HEK293 (cell line): ENCODE results near the gene FAM204A.

Source experiments
- CTCF ChIA-PET: fragments of 350-600 bp; formaldehyde crosslinking; extraction: SDS; loops from one replicate; lab custom pipeline; 2021; ENCODE audit warnings: antibody characterized with exemption; lab: Yijun Ruan, JAX
- POLR2A ChIA-PET: fragments of 300-600 bp; formaldehyde crosslinking; extraction: SDS; loops from one replicate; lab custom pipeline; 2020; ENCODE audit warnings: antibody characterized with exemption, inconsistent platforms; lab: Yijun Ruan, JAX
- H3K27ac ChIP-seq: fragments of 200-500 bp; sonication (Bioruptor generic); 2 replicates; pipeline ENCODE4 v1.5.1; 2014; ENCODE audit warnings: low read depth, low read length, control low read depth, inconsistent platforms; ENCODE audit errors: extremely low read depth
- H3K36me3 ChIP-seq, 2 experiments: fragments of 200-500 bp in 1 of 2; sonication (Bioruptor generic) in 1 of 2; 1 replicate in 1 of 2; 2 replicates in 1 of 2; pipeline ENCODE4 v1.5.1; 2014 to 2017; ENCODE audit warnings: inconsistent platforms in 2 of 2, low read length in 2 of 2; ENCODE audit not compliant: control insufficient read depth in 2 of 2, insufficient read depth in 1 of 2
- H3K4me1 ChIP-seq: fragments of 200-500 bp; sonication (Bioruptor generic); 2 replicates; pipeline ENCODE4 v1.5.1; 2014; ENCODE audit warnings: mild to moderate bottlenecking, low read length, inconsistent platforms; ENCODE audit not compliant: control insufficient read depth, insufficient read depth
- H3K4me3 ChIP-seq: 2 replicates; pipeline ENCODE4 v1.5.1; 2011; ENCODE audit warnings: low read depth, mild to moderate bottlenecking, control low read depth, low read length, moderate library complexity
- H3K9me3 ChIP-seq: fragments of 200-500 bp; sonication (Bioruptor generic); 2 replicates; pipeline ENCODE4 v1.5.1; 2014; ENCODE audit warnings: low read depth, low read length, inconsistent platforms; ENCODE audit not compliant: control insufficient read depth, insufficient read depth
- HOXA7 ChIP-seq: sonication (generic); formaldehyde crosslinking; IDR thresholded peaks from 2 replicates; pipeline ENCODE4 v1.8.1; 2022; ENCODE audit warnings: missing genetic modification reagents, borderline replicate concordance
- KLF1 ChIP-seq: fragments of 450-650 bp; formaldehyde crosslinking; IDR thresholded peaks from 2 replicates; pipeline ENCODE4 v1.5.1; 2016; ENCODE audit warnings: missing biosample characterization, missing genetic modification characterization
- KLF8 ChIP-seq: fragments of 450-650 bp; formaldehyde crosslinking; IDR thresholded peaks from 2 replicates; pipeline ENCODE4 v1.5.1; 2016; ENCODE audit warnings: missing biosample characterization, missing genetic modification characterization
- PRDM1 ChIP-seq: fragments of 450-650 bp; formaldehyde crosslinking; IDR thresholded peaks from 2 replicates; pipeline ENCODE4; 2016; ENCODE audit warnings: missing biosample characterization, missing genetic modification characterization
- PRDM4 ChIP-seq: fragments of 450-650 bp; formaldehyde crosslinking; IDR thresholded peaks from 2 replicates; pipeline ENCODE4 v1.5.1; 2017; ENCODE audit warnings: missing biosample characterization, missing genetic modification characterization
- SCRT1 ChIP-seq: fragments of 450-650 bp; formaldehyde crosslinking; IDR thresholded peaks from 2 replicates; pipeline ENCODE4 v1.5.1; 2016; ENCODE audit warnings: missing biosample characterization, missing genetic modification characterization, borderline replicate concordance
- SCRT2 ChIP-seq: fragments of 450-650 bp; formaldehyde crosslinking; IDR thresholded peaks from 2 replicates; pipeline ENCODE4 v1.5.1; 2016; ENCODE audit warnings: missing biosample characterization, missing genetic modification characterization
- ZNF114 ChIP-seq: fragments of 450-650 bp; formaldehyde crosslinking; IDR thresholded peaks from 2 replicates; pipeline ENCODE4 v1.5.0; 2017; ENCODE audit warnings: missing biosample characterization, missing genetic modification characterization
- ZNF184 ChIP-seq: fragments of 450-650 bp; IDR thresholded peaks from 2 replicates; pipeline ENCODE4 v1.5.1; 2018; ENCODE audit warnings: missing biosample characterization, mild to moderate bottlenecking, missing genetic modification characterization
- ZNF239 ChIP-seq: fragments of 450-650 bp; formaldehyde crosslinking; IDR thresholded peaks from 2 replicates; pipeline ENCODE4 v1.5.1; 2016; ENCODE audit warnings: missing biosample characterization, missing genetic modification characterization
- ZNF473 ChIP-seq: fragments of 450-650 bp; formaldehyde crosslinking; IDR thresholded peaks from 2 replicates; pipeline ENCODE4 v1.5.1; 2017; ENCODE audit warnings: missing biosample characterization, missing genetic modification characterization
- ZNF529 ChIP-seq: fragments of 450-650 bp; formaldehyde crosslinking; IDR thresholded peaks from 2 replicates; pipeline ENCODE4 v1.5.1; 2017; ENCODE audit warnings: missing genetic modification characterization, missing biosample characterization; ENCODE audit not compliant: insufficient replicate concordance
- ZNF530 ChIP-seq: fragments of 450-650 bp; formaldehyde crosslinking; IDR thresholded peaks from 2 replicates; pipeline ENCODE4 v1.5.1; 2016; ENCODE audit warnings: low read depth, missing biosample characterization, missing genetic modification characterization
- ZNF561 ChIP-seq: fragments of 450-650 bp; IDR thresholded peaks from 2 replicates; pipeline ENCODE4 v1.5.1; 2018; ENCODE audit warnings: missing biosample characterization, missing genetic modification characterization, borderline replicate concordance
- ZNF747 ChIP-seq: fragments of 450-650 bp; formaldehyde crosslinking; IDR thresholded peaks from 2 replicates; pipeline ENCODE4 v1.5.1; 2016; ENCODE audit warnings: missing biosample characterization, missing genetic modification characterization
- ZNF830 ChIP-seq: fragments of 450-650 bp; IDR thresholded peaks from 2 replicates; pipeline ENCODE4 v1.5.0; 2018; ENCODE audit warnings: missing biosample characterization, missing genetic modification characterization, low read depth, mild to moderate bottlenecking, moderate library complexity
- ZNF837 ChIP-seq: fragments of 450-650 bp; formaldehyde crosslinking; IDR thresholded peaks from 2 replicates; pipeline ENCODE4 v1.5.1; 2016; ENCODE audit warnings: missing biosample characterization, missing genetic modification characterization
- TF ChIP-seq, protein P1 (sequence below): IDR thresholded peaks from 2 replicates; pipeline ENCODE4 v1.6.1; 2011; ENCODE audit warnings: mild to moderate bottlenecking, low read depth, low read length, borderline replicate concordance
- TF ChIP-seq, protein P2 (sequence below): fragments of 450-650 bp; formaldehyde crosslinking; IDR thresholded peaks from 2 replicates; pipeline ENCODE4 v1.5.1; 2016; ENCODE audit warnings: missing biosample characterization, missing genetic modification characterization

Gene FAM204A

GRCh38 chr10:118383063-118383689, 41.1 kb upstream of the FAM204A start:
- ChIA-PET POLR2A (no interaction called here), CTCF (interaction anchor here (1.2 kb wide), 1 partner anchor 18 kb away, joined by 4 read pairs; no protein-coding TSS in a partner anchor)
- no peak overlapping the region for H3K27ac ChIP-seq
- H3K9me3 ChIP-seq = no peaks in the 10 kb centered on the region
- H3K4me3 ChIP-seq = no peak overlapping the region
- TF ChIP-seq, protein P1, sequence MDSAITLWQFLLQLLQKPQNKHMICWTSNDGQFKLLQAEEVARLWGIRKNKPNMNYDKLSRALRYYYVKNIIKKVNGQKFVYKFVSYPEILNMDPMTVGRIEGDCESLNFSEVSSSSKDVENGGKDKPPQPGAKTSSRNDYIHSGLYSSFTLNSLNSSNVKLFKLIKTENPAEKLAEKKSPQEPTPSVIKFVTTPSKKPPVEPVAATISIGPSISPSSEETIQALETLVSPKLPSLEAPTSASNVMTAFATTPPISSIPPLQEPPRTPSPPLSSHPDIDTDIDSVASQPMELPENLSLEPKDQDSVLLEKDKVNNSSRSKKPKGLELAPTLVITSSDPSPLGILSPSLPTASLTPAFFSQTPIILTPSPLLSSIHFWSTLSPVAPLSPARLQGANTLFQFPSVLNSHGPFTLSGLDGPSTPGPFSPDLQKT = no peak
- TF ChIP-seq, protein P2, sequence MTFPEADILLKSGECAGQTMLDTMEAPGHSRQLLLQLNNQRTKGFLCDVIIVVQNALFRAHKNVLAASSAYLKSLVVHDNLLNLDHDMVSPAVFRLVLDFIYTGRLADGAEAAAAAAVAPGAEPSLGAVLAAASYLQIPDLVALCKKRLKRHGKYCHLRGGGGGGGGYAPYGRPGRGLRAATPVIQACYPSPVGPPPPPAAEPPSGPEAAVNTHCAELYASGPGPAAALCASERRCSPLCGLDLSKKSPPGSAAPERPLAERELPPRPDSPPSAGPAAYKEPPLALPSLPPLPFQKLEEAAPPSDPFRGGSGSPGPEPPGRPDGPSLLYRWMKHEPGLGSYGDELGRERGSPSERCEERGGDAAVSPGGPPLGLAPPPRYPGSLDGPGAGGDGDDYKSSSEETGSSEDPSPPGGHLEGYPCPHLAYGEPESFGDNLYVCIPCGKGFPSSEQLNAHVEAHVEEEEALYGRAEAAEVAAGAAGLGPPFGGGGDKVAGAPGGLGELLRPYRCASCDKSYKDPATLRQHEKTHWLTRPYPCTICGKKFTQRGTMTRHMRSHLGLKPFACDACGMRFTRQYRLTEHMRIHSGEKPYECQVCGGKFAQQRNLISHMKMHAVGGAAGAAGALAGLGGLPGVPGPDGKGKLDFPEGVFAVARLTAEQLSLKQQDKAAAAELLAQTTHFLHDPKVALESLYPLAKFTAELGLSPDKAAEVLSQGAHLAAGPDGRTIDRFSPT (tag by site-specific recombination) = no peak
- TF ChIP-seq ZNF114 (tag by site-specific recombination) (no peak), ZNF473 (no peak), KLF8 (no peak), KLF1 (tag by site-specific recombination) (no peak), ZNF561 (no peak), PRDM1 (tag by site-specific recombination) (no peak)
- no peaks in the 10 kb centered on the region for H3K4me1 ChIP-seq
- no peaks in the 10 kb centered on the region for H3K36me3 ChIP-seq

DNA sequence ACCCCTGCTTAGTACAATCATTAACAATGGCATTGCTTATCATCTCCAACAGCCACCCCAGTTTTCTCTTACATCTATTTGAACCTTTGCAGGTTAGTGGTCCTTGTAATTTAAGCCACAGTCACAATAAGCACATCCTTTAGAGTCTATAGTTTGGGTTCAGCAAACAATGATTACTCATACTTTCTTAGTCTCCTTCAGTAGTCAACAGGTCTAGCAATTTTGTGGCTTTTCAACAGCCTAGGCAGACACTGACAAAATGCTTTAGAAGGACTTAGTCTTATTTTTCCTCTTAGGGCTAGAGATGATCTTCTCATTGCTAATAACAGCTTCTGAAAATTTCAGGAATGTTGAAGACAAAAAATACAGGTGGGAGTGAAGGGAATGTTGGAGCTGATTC, 32.3 kb upstream of the FAM204A start:
- Histone ChIP-seq H3K4me1 (no peaks in the 10 kb centered on the region), H3K9me3 (no peaks in the 10 kb centered on the region), H3K27ac (no peak overlapping the region), H3K36me3 (no peaks in the 10 kb centered on the region)
- POLR2A ChIA-PET = no interaction called here
- no peak for TF ChIP-seq ZNF184 (tag by site-specific recombination)
- peak; percentile 95 for TF ChIP-seq SCRT2 (tag by site-specific recombination)
- no peak for TF ChIP-seq PRDM4 (tag by site-specific recombination)
- TF ChIP-seq ZNF747 (tag by site-specific recombination) = no peak
- TF ChIP-seq ZNF239 (tag by site-specific recombination) = no peak
- TF ChIP-seq ZNF830 (tag by site-specific recombination) = no peak
- no peak for TF ChIP-seq ZNF837 (tag by site-specific recombination)
- TF ChIP-seq ZNF529 (tag by site-specific recombination) = no peak
- no peak for TF ChIP-seq HOXA7
- TF ChIP-seq ZNF530 (tag by site-specific recombination) = no peak
- peak; percentile 67 for TF ChIP-seq SCRT1 (tag by site-specific recombination)
- TF ChIP-seq, all 188 proteins: peak for 2
- H3K4me3 ChIP-seq = no peak overlapping the region
- CTCF ChIA-PET = interaction anchor here (0.6 to 0.9 kb wide), 5 partner anchors 12 to 877 kb away, joined by 3 to 4 read pairs (median 4); no protein-coding TSS in a partner anchor
